Measurements from ENCODE around the gene TSHZ3.

DNA sequence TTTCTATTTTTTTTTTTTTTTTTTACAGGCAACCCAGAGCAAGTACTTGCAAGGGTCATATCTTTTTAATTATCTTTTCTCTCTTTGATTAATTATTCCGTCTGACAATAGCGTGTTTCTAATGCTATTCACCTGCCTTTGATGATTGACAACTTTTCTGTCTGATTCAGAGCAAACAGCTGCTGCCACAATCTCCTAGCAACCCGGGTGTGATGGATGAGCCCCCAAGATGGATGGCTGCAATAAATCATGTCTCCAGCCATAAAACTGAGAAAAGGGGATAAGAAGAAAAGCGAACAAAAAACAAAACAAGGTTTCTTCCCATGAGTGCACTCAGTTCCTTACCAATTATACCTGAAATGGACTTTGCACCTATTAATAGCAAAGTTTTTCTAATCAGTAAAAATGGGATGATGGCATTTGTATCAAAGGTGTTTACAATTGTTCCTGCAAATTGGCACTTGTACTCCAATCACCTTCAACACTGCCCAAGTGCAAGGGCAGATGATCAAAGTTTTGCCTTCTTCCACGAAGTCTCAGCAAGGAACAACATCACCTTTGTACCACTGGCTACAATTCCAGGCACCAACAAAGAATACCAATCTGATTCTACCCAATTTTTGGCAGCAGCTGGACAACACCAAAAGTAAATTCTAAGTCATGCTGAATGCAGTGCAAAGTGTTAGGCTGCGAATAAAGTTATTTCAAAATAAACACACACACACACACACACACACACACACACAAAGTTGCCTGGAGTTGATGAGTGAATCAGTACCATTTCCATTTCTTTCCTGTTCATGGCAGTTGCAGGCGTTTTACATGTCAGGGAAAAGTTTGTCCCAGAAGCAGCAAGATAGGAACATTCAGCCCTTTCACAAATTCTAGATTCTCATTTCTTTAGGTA is 12.0 kb downstream of the TSHZ3 start:
- TF ChIP-seq TAF1 (IDR thresholded peaks at IDR 0.05; ENCODE audit: low read depth) (no peak), EZH2 (IDR thresholded peaks at IDR 0.05; ENCODE audit: borderline replicate concordance, insufficient read depth, low read length, poor library complexity, severe bottlenecking) (no peak), MXI1 (conservative IDR thresholded peaks at IDR 0.05; ENCODE audit: poor library complexity, severe bottlenecking) (no peak), RAD21 (conservative IDR thresholded peaks at IDR 0.05) (no peak)
- TF ChIP-seq, protein P1, sequence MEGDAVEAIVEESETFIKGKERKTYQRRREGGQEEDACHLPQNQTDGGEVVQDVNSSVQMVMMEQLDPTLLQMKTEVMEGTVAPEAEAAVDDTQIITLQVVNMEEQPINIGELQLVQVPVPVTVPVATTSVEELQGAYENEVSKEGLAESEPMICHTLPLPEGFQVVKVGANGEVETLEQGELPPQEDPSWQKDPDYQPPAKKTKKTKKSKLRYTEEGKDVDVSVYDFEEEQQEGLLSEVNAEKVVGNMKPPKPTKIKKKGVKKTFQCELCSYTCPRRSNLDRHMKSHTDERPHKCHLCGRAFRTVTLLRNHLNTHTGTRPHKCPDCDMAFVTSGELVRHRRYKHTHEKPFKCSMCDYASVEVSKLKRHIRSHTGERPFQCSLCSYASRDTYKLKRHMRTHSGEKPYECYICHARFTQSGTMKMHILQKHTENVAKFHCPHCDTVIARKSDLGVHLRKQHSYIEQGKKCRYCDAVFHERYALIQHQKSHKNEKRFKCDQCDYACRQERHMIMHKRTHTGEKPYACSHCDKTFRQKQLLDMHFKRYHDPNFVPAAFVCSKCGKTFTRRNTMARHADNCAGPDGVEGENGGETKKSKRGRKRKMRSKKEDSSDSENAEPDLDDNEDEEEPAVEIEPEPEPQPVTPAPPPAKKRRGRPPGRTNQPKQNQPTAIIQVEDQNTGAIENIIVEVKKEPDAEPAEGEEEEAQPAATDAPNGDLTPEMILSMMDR (IDR thresholded peaks at IDR 0.05; ENCODE audit: poor library complexity, severe bottlenecking) = no peak
